GM23338 (cell line): ENCODE data around the gene WDR26. TPM values are rescaled to one million over a fixed set of nuclear protein-coding genes. Genes with fewer than 3 reads are reported as not detected.

Experiments used
- ATAC-seq: fragments of 200-7000 bp; cut with Tn5 transposase; 3 replicates; pipeline ENCODE4 v1.9.1; 2020
- DNase-seq: peaks from one replicate; pipeline ENCODE4 v3.0.0-alpha.2; 2015; ENCODE audit warnings: low spot score
- H2AFZ ChIP-seq: fragments of 200-600 bp; sonication (generic); 2 replicates; pipeline ENCODE4 v1.8.0; 2016; ENCODE audit warnings: antibody characterized with exemption, mild to moderate bottlenecking, moderate library complexity
- H3F3A ChIP-seq: fragments of 200-600 bp; sonication (generic); replicated peaks from 2 replicates; pipeline ENCODE4 v1.8.0; 2017; ENCODE audit warnings: antibody characterized with exemption, mixed run types, low read depth
- H3K27ac ChIP-seq: fragments of 200-600 bp; sonication (generic); 2 replicates; pipeline ENCODE4 v1.6.1; 2016; ENCODE audit warnings: low read depth
- H3K27me3 ChIP-seq: fragments of 200-600 bp; sonication (generic); 2 replicates; pipeline ENCODE4 v1.8.0; 2016; ENCODE audit warnings: mild to moderate bottlenecking, mixed run types, moderate library complexity; ENCODE audit not compliant: insufficient read depth
- H3K36me3 ChIP-seq: fragments of 200-600 bp; sonication (generic); 2 replicates; pipeline ENCODE4 v1.8.0; 2016; ENCODE audit warnings: mild to moderate bottlenecking; ENCODE audit not compliant: insufficient read depth
- H3K4me1 ChIP-seq: fragments of 200-600 bp; sonication (generic); 2 replicates; pipeline ENCODE4 v1.8.0; 2016; ENCODE audit warnings: mild to moderate bottlenecking, moderate library complexity; ENCODE audit not compliant: insufficient read depth
- H3K4me2 ChIP-seq: fragments of 200-600 bp; sonication (generic); 2 replicates; pipeline ENCODE4 v1.7.1; 2017; ENCODE audit warnings: mixed run types
- H3K4me3 ChIP-seq: fragments of 200-600 bp; sonication (generic); 2 replicates; pipeline ENCODE4 v1.6.1; 2016; ENCODE audit warnings: mixed run types
- H3K79me2 ChIP-seq: fragments of 200-600 bp; sonication (generic); replicated peaks from 2 replicates; pipeline ENCODE4 v1.8.0; 2017; ENCODE audit warnings: mild to moderate bottlenecking; ENCODE audit not compliant: insufficient read depth
- H3K9me2 ChIP-seq: fragments of 200-600 bp; sonication (generic); 2 replicates; pipeline ENCODE4 v1.8.0; 2017; ENCODE audit not compliant: insufficient read depth
- H4K20me1 ChIP-seq: fragments of 200-600 bp; sonication (generic); replicated peaks from 2 replicates; pipeline ENCODE4 v1.8.0; 2017; ENCODE audit warnings: mild to moderate bottlenecking; ENCODE audit not compliant: insufficient read depth
- H3K27ac Mint-ChIP-seq: 2 replicates; pipeline ENCODE4 v1.8.0; 2020; ENCODE audit warnings: inconsistent platforms, mild to moderate bottlenecking, moderate library complexity, mixed read lengths
- H3K27me3 Mint-ChIP-seq: 3 replicates; pipeline ENCODE4 v1.8.0; 2022; ENCODE audit warnings: low read depth, mild to moderate bottlenecking, moderate library complexity, mixed read lengths, inconsistent platforms; ENCODE audit not compliant: insufficient read depth, poor library complexity
- H3K36me3 Mint-ChIP-seq: 3 replicates; pipeline ENCODE4 v1.8.0; 2021; ENCODE audit warnings: low read depth, mild to moderate bottlenecking, inconsistent platforms, moderate library complexity, mixed read lengths
- H3K4me1 Mint-ChIP-seq: 3 replicates; pipeline ENCODE4 v1.8.0; 2020; ENCODE audit warnings: mild to moderate bottlenecking, inconsistent platforms, mixed read lengths
- H3K4me3 Mint-ChIP-seq: 3 replicates; pipeline ENCODE4 v1.8.0; 2021; ENCODE audit warnings: moderate library complexity, mild to moderate bottlenecking, inconsistent platforms, mixed read lengths
- H3K9me3 Mint-ChIP-seq: 3 replicates; pipeline ENCODE4 v1.8.0; 2020; ENCODE audit warnings: moderate library complexity, mild to moderate bottlenecking, inconsistent platforms, mixed read lengths
- CREB1 ChIP-seq: fragments of 250-450 bp; sonication (Bioruptor Pico); IDR thresholded peaks from 2 replicates; pipeline ENCODE4 v1.5.0; 2020; ENCODE audit warnings: low read depth, mild to moderate bottlenecking, moderate library complexity
- CTCF ChIP-seq, 2 experiments: fragments of 200-600 bp in 1 of 2; sonication (generic) in 1 of 2; conservative IDR thresholded peaks; 2 replicates each; pipeline versions ENCODE4 v1.5.1 to v1.6.1; 2016 to 2017; ENCODE audit warnings: antibody characterized with exemption in 2 of 2, low read depth in 2 of 2, mild to moderate bottlenecking in 2 of 2, moderate library complexity in 1 of 2
- ETS1 ChIP-seq: IDR thresholded peaks from 2 replicates; pipeline ENCODE4 v1.6.1; 2016; ENCODE audit warnings: antibody characterized with exemption
- EZH2 ChIP-seq: fragments of 200-600 bp; sonication (generic); IDR thresholded peaks from one replicate; pipeline ENCODE4 v1.8.0; 2017; ENCODE audit warnings: antibody characterized with exemption, mild to moderate bottlenecking, low read depth; ENCODE audit not compliant: unreplicated experiment
- EZH2phosphoT487 ChIP-seq: fragments of 200-600 bp; sonication (generic); IDR thresholded peaks from one replicate; pipeline ENCODE4 v1.8.1; 2018; ENCODE audit warnings: antibody characterized with exemption; ENCODE audit not compliant: unreplicated experiment
- NANOG ChIP-seq: IDR thresholded peaks from 2 replicates; pipeline ENCODE4 v1.6.1; 2016; ENCODE audit warnings: antibody characterized with exemption, borderline replicate concordance
- POLR2AphosphoS5 ChIP-seq: IDR thresholded peaks from 2 replicates; pipeline ENCODE4 v1.6.1; 2016; ENCODE audit warnings: antibody characterized with exemption, low read depth
- REST ChIP-seq: IDR thresholded peaks from one replicate; pipeline ENCODE4 v1.6.1; 2018; ENCODE audit warnings: antibody characterized with exemption; ENCODE audit not compliant: unreplicated experiment
- ZNF114 ChIP-seq: fragments of 250-450 bp; sonication (Bioruptor Pico); IDR thresholded peaks from 2 replicates; pipeline ENCODE4 v1.5.0; 2020; ENCODE audit warnings: mild to moderate bottlenecking, moderate library complexity
- ZNF331 ChIP-seq: fragments of 250-450 bp; sonication (Bioruptor Pico); IDR thresholded peaks from 2 replicates; pipeline ENCODE4 v1.5.0; 2020; ENCODE audit warnings: low read depth, mild to moderate bottlenecking, moderate library complexity
- ZNF462 ChIP-seq: fragments of 250-450 bp; sonication (Bioruptor Pico); IDR thresholded peaks from 2 replicates; pipeline ENCODE4 v1.5.0; 2020; ENCODE audit warnings: mild to moderate bottlenecking, moderate library complexity
- polyA plus RNA-seq: library from polyadenylated mRNA; unstranded; fragments of >200 nt; fragmentation: Nextera tagmentation; extraction: Ambion mirVana; gene quantifications from 2 replicates; pipeline ENCODE4 v1.2.1, GENCODE V29; 2016
- total RNA-seq: library from RNA; depleted of rRNA; stranded (reverse); fragments of >200 nt; shearing (Covaris generic); gene quantifications from 2 replicates; pipeline ENCODE4 v1.2.3, GENCODE V29; 2014

Gene WDR26
- total and polyA plus RNA-seq, 2 experiments from 2014 or later: 16.9 to 74.6 TPM

GRCh38 chr1:224377676-224378006 is 57.0 kb downstream of the WDR26 start:
- Histone ChIP-seq H3F3A (peaks cover 25% of the 10 kb centered on the region; the same call in 1 of the 2 replicates), H3K27me3 (no peaks in the 10 kb centered on the region), H3K36me3 (peaks cover 35% of the 10 kb centered on the region), H3K79me2 (peaks cover 14% of the 10 kb centered on the region; the same call in 1 of the 2 replicates), H3K4me1 (no peaks in the 10 kb centered on the region), H4K20me1 (peaks cover 10% of the 10 kb centered on the region; the same call in 1 of the 2 replicates), H3K4me2 (no peak overlapping the region), H2AFZ (no peak overlapping the region), H3K4me3 (no peak overlapping the region), H3K9me2 (no peaks in the 10 kb centered on the region), H3K27ac (no peak overlapping the region; the same call in 1 of the 2 replicates)
- ATAC-seq (no peak), DNase-seq (no peak)
- Mint-ChIP-seq H3K9me3 (no peaks in the 10 kb centered on the region), H3K27me3 (no peaks in the 10 kb centered on the region), H3K4me1 (no peaks in the 10 kb centered on the region), H3K27ac (no peak overlapping the region), H3K36me3 (peaks cover 50% of the 10 kb centered on the region), H3K4me3 (no peak overlapping the region)
- no peak for TF ChIP-seq CTCF (conservative IDR thresholded peaks at IDR 0.05; ENCODE audit: low read depth in 2 of 2)
- TF ChIP-seq CREB1 (CRISPR knock-in tag): no peak
- no peak for TF ChIP-seq EZH2
- no peak for TF ChIP-seq ETS1
- TF ChIP-seq ZNF462 (CRISPR knock-in tag): no peak
- no peak for TF ChIP-seq NANOG
- no peak for TF ChIP-seq ZNF331 (CRISPR knock-in tag)
- TF ChIP-seq REST: no peak
- no peak for TF ChIP-seq POLR2AphosphoS5
- TF ChIP-seq ZNF114: no peak
- TF ChIP-seq EZH2phosphoT487: no peak
